Measurements from ENCODE around the gene PEX5L.

GRCh38 chr3:179840985-179841384, 195.8 kb downstream of the PEX5L start:
- no peak for TF ChIP-seq CTCF (IDR thresholded peaks at IDR 0.05)
- no peak for TF ChIP-seq POLR2A (IDR thresholded peaks at IDR 0.05)
